Fibroblast of lung (primary cell): ENCODE measurements around the gene RYR1. TPM values are rescaled to one million over a fixed set of nuclear protein-coding genes. Genes with fewer than 3 reads are reported as not detected.
"Not testable (repeated sequence)": the region's sequence is repeated elsewhere in the genome, so short reads cannot be mapped to it uniquely, and the experiment has no call there.

ENCODE experiments used
- DNase-seq, 2 donors: peaks; one replicate each; pipeline versions ENCODE4 v3.0.0 to v3.0.0-alpha.2; 2010; ENCODE audit warnings: low read depth in 2 of 2
- H2AFZ ChIP-seq: 2 replicates; pipeline ENCODE4 v1.5.1; 2012; ENCODE audit warnings: low read length, control low read depth, inconsistent platforms
- H3K27ac ChIP-seq: 2 replicates; pipeline ENCODE4 v1.5.1; 2011; ENCODE audit warnings: low read length, control low read depth; ENCODE audit not compliant: insufficient read depth
- H3K27me3 ChIP-seq: 2 replicates; pipeline ENCODE4 v1.5.1; 2011; ENCODE audit warnings: mild to moderate bottlenecking, low read length; ENCODE audit not compliant: control insufficient read depth, insufficient read depth
- H3K36me3 ChIP-seq: 2 replicates; pipeline ENCODE4 v1.5.1; 2011; ENCODE audit warnings: low read length; ENCODE audit not compliant: control insufficient read depth, insufficient read depth
- H3K4me1 ChIP-seq: 2 replicates; pipeline ENCODE4 v1.5.1; 2011; ENCODE audit warnings: low read length; ENCODE audit not compliant: control insufficient read depth, insufficient read depth; ENCODE audit errors: extremely low read depth
- H3K4me2 ChIP-seq: 2 replicates; pipeline ENCODE4 v1.5.1; 2011; ENCODE audit warnings: low read length, control low read depth; ENCODE audit not compliant: insufficient read depth; ENCODE audit errors: extremely low read depth
- H3K4me3 ChIP-seq, 4 experiments: fragments of 200-600 bp in 1 of 4; sonication (generic) in 1 of 4; replicated peaks in 1 of 4; 2 replicates each; pipeline ENCODE4 v1.5.1; 2011 to 2016; ENCODE audit warnings: low read length in 4 of 4, low read depth in 3 of 4, mild to moderate bottlenecking in 3 of 4, control low read depth in 2 of 4, inconsistent platforms in 1 of 4, mixed read lengths in 1 of 4; ENCODE audit not compliant: insufficient read depth in 1 of 4; ENCODE audit errors: control extremely low read depth in 1 of 4
- H3K79me2 ChIP-seq: 2 replicates; pipeline ENCODE4 v1.5.1; 2012; ENCODE audit warnings: mild to moderate bottlenecking, low read length, inconsistent platforms; ENCODE audit not compliant: control insufficient read depth, insufficient read depth
- H3K9ac ChIP-seq: 2 replicates; pipeline ENCODE4 v1.5.1; 2011; ENCODE audit warnings: mild to moderate bottlenecking, low read length, control low read depth; ENCODE audit not compliant: insufficient read depth
- H3K9me3 ChIP-seq: 2 replicates; pipeline ENCODE4 v1.5.1; 2012; ENCODE audit warnings: low read depth, low read length; ENCODE audit not compliant: control insufficient read depth, insufficient read depth
- H4K20me1 ChIP-seq: 2 replicates; pipeline ENCODE4 v1.5.1; 2011; ENCODE audit warnings: low read length; ENCODE audit not compliant: control insufficient read depth, insufficient read depth; ENCODE audit errors: extremely low read depth
- EZH2 ChIP-seq: IDR thresholded peaks from 2 replicates; pipeline ENCODE4 v1.5.1; 2012; ENCODE audit warnings: low read length, control low read depth, mild to moderate bottlenecking; ENCODE audit errors: missing control alignments
- polyA plus RNA-seq, 2 donors: library from polyadenylated mRNA; depleted of rRNA in 1 of 2; stranded (reverse) in 1 of 2; unstranded in 1 of 2; fragments of >200 nt; gene quantifications; 2 replicates each; pipeline ENCODE4 v1.2.1, GENCODE V29; 2011 to 2012; ENCODE audit warnings: missing spikeins in 1 of 2
- total RNA-seq: library from RNA; depleted of rRNA; stranded (reverse); fragments of >200 nt; gene quantifications from 2 replicates; pipeline ENCODE4 v1.2.1, GENCODE V29; 2014
- TF ChIP-seq, protein P1 (sequence below), 2 donors: IDR thresholded peaks in 1 of 2; conservative IDR thresholded peaks in 1 of 2; 1 replicate in 1 of 2; 2 replicates in 1 of 2; pipeline ENCODE4 v1.5.1; 2011 to 2012; ENCODE audit warnings: low read length in 2 of 2, control low read depth in 1 of 2, inconsistent platforms in 1 of 2, low read depth in 1 of 2, mild to moderate bottlenecking in 1 of 2

RYR1 gene
- total and polyA plus RNA-seq, 2 donors (not counting 1 experiment from before 2014, with no cell fraction given) = under 0.01 TPM

DNA sequence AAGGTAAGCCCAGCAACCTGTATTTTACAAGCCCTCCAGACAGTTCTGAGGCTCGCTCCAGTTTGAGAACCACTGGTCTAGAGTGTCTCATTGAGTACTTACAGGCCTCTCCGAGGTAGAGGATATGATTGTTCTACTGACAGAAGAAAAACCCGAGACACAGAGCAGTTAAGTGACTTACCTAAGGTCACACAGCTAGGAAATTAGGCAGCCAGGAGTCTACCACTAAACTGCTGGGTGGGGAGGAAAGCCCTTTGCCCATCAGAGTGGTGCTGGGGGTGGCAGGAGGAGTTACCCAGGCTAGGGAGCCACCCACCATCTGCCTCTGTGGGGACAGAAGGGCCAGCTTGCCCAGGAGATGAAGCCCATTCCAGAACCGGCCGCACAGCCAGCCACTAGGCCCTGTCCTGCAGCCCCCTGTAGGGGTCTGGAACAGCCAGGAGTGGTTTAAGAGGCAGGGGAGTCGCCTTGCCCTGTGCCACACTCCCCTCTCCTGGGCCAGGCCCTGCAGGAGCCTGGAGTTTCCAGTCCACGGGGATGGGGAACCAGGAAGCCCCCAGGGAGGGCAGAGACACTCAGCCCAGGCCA lies 8.2 kb upstream of the RYR1 start:
- no peaks in the 10 kb centered on the region for H4K20me1 ChIP-seq
- no peak overlapping the region for H2AFZ ChIP-seq
- peaks cover 8% of the 10 kb centered on the region for H3K27me3 ChIP-seq
- no peaks in the 10 kb centered on the region for H3K36me3 ChIP-seq
- TF ChIP-seq, protein P1, sequence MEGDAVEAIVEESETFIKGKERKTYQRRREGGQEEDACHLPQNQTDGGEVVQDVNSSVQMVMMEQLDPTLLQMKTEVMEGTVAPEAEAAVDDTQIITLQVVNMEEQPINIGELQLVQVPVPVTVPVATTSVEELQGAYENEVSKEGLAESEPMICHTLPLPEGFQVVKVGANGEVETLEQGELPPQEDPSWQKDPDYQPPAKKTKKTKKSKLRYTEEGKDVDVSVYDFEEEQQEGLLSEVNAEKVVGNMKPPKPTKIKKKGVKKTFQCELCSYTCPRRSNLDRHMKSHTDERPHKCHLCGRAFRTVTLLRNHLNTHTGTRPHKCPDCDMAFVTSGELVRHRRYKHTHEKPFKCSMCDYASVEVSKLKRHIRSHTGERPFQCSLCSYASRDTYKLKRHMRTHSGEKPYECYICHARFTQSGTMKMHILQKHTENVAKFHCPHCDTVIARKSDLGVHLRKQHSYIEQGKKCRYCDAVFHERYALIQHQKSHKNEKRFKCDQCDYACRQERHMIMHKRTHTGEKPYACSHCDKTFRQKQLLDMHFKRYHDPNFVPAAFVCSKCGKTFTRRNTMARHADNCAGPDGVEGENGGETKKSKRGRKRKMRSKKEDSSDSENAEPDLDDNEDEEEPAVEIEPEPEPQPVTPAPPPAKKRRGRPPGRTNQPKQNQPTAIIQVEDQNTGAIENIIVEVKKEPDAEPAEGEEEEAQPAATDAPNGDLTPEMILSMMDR (conservative IDR thresholded peaks at IDR 0.05 in 1 of 2, IDR thresholded peaks at IDR 0.05 in 1 of 2; ENCODE audit: low read depth in 1 of 2, low read length in 2 of 2) = no peak
- TF ChIP-seq EZH2 = no peak
- H3K79me2 ChIP-seq = no peaks in the 10 kb centered on the region
- H3K9me3 ChIP-seq = no peaks in the 10 kb centered on the region
- H3K4me2 ChIP-seq = no peak overlapping the region
- DNase-seq = no peak
- H3K9ac ChIP-seq = no peak overlapping the region
- no peak overlapping the region for H3K4me3 ChIP-seq
- H3K4me1 ChIP-seq = no peaks in the 10 kb centered on the region
- no peak overlapping the region for H3K27ac ChIP-seq

DNA sequence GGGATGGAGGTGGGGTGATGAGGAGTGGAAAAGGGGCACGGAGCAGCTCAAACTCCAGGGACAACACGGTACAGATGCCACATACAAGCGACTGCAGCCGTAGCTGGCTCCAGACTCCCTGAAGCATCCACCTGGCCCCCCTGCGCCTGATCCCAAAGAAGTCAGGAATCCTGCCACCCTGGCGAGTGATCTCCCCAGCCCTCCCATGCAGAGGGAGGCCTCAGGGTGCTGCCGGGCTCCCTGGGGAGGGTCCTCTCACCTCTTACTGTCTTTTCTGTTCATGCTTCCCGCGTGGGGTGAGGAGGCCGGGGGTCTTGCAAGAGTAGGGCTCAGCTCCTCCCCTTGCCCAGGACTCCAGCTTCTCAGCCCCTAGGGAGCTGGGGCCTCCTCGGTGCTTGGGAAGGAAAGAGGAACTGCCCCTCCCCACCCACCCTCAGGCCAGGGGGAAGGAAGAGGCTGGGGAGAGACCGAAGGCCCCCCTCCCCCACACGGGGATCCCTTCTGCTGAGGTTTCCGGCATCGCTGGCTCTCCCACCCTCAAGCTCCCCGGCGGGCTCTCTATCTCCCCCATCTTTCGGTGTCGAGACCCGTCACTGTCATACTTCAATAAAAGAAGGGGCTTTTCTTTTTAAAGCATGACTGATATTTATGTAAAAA lies 7.6 kb upstream of the RYR1 start, which contains the start of gene RASGRP4:
RASGRP4 (minus strand) TSS at position 410 of the 657 bp plus-strand sequence; CDS start at position 282, 128 bp downstream.
- Histone ChIP-seq H3K4me3 (no peak within 1 kb of the TSS), H3K9me3 (no peaks in the 10 kb centered on the region), H3K27me3 (peaks cover 8% of the 10 kb centered on the region), H3K79me2 (no peaks in the 10 kb centered on the region), H3K9ac (no peak within 1 kb of the TSS), H3K36me3 (no peaks in the 10 kb centered on the region), H4K20me1 (no peaks in the 10 kb centered on the region), H2AFZ (no peak within 1 kb of the TSS), H3K4me1 (no peaks in the 10 kb centered on the region), H3K27ac (no peak within 1 kb of the TSS), H3K4me2 (no peak within 1 kb of the TSS)
- TF ChIP-seq, protein P1 (conservative IDR thresholded peaks at IDR 0.05 in 1 of 2, IDR thresholded peaks at IDR 0.05 in 1 of 2; ENCODE audit: low read depth in 1 of 2, low read length in 2 of 2) = no peak
- no peak for TF ChIP-seq EZH2
- DNase-seq = no peak

DNA sequence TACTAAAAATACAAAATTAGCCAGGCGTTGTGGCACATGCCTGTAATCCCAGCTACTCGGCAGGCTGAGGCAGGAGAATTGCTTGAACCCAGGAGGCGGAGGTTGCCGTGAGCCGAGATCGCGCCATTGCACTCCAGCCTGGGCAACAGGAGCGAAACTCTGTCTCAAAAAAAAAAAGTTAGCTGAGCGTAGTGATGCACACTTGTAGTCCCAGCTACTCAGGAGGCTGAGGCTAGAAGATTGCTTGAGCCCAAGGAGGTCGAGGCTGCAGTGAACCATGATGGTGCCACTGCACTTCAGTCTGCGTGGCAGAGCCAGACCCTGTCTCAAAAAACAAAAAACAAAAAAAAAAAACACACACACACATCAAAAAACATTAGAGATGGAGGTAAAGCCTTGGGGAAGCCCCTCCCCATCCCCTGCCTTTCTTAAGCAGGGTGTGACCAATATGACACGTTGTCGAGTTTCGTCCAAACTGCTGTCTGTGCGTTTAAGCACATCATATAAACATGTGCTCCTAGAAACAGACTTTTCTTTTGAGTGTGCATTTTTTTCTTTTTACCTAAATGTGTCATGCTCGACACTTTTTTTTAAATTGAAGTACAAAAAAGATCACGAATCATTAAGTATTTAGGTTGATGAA lies 6.3 kb upstream of the RYR1 start:
- H3K27me3 ChIP-seq, H3K27ac ChIP-seq, H3K9ac ChIP-seq, H3K4me1 ChIP-seq, H4K20me1 ChIP-seq, H3K9me3 ChIP-seq, H3K36me3 ChIP-seq, H3K4me2 ChIP-seq, DNase-seq, H2AFZ ChIP-seq, H3K79me2 ChIP-seq, H3K4me3 ChIP-seq: not testable (repeated sequence)
